Stimulated activated memory B cell treated with anti-CD40 and anti-IgM and Interleukin-4, amounts not matched to agents 10 μg/mL and 1 μg/mL and 100 μg/mL, for 72 hours (primary cell): Measurements from ENCODE around the gene RFX2.

ENCODE experiments used
- ATAC-seq: fragments of 150-1000 bp; cut with Tn5 transposase; 2 replicates; pipeline ENCODE4 v1.10.0; 2021
- H3K27ac Mint-ChIP-seq: one replicate; pipeline ENCODE4 v1.8.0; 2022; ENCODE audit warnings: mild to moderate bottlenecking, mixed read lengths
- H3K27me3 Mint-ChIP-seq: one replicate; pipeline ENCODE4 v1.8.0; 2022; ENCODE audit warnings: mixed read lengths
- H3K36me3 Mint-ChIP-seq: one replicate; pipeline ENCODE4 v1.8.0; 2022; ENCODE audit warnings: mixed read lengths
- H3K4me1 Mint-ChIP-seq: one replicate; pipeline ENCODE4 v1.8.0; 2022; ENCODE audit warnings: mixed read lengths
- H3K4me3 Mint-ChIP-seq: one replicate; pipeline ENCODE4 v1.8.0; 2022; ENCODE audit warnings: mild to moderate bottlenecking, moderate library complexity, mixed read lengths
- H3K9me3 Mint-ChIP-seq: one replicate; pipeline ENCODE4 v1.8.0; 2022; ENCODE audit warnings: mixed read lengths

Gene RFX2

DNA sequence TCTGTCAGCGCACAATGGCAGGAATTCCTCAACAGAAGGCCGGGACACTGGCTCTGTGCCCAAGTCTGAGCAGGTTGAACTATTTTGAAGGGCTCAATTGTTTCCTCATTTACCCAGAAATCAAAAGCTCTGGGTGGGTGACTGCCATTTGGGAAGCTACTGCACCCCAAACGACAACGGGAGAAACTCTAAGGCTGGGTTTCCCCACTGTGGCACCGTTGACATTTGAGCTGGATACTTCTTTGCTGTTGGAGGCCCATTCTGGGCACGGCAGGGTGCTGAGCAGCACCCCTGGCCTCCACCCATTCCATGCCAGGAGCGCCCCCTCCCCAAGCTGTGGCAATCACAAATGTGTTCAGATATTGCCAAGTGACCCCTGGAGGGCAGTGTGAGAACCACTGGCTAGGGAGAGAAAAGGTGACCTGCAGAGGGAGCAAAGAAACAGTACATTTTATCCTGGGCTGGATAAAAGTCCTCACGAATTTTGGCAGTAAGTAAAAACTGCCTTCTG, 62.5 kb downstream of the RFX2 start:
- peaks cover 5% of the 10 kb centered on the region for H3K9me3 Mint-ChIP-seq
- H3K4me3 Mint-ChIP-seq = no peak overlapping the region
- H3K36me3 Mint-ChIP-seq = peaks cover 7% of the 10 kb centered on the region
- no peak for ATAC-seq
- H3K27me3 Mint-ChIP-seq = peaks cover 19% of the 10 kb centered on the region
- H3K4me1 Mint-ChIP-seq = peaks cover 6% of the 10 kb centered on the region
- peak overlapping the region; percentile 23 for H3K27ac Mint-ChIP-seq

DNA sequence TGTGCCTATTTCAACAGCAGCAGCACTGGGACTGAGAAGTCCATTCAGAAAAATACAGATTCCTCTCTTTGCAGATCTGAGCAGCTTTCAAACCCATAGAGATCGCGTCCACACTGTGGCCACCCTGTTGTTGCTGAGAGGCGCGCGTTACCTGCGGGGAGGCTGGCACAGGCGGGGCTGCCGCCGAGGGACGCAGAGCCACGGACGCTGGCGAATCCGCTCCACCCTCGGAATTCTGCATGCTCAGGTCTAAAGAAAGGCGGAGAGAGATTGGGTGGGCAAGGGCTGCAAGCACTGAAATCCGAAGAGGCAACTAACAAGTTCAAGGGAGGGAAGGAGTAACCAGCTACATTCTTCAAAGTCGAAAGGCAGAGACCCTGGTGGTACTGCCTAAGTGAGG, 63.0 kb downstream of the RFX2 start:
- peaks cover 7% of the 10 kb centered on the region for H3K36me3 Mint-ChIP-seq
- H3K4me1 Mint-ChIP-seq = peaks cover 12% of the 10 kb centered on the region
- ATAC-seq = no peak
- no peak overlapping the region for H3K4me3 Mint-ChIP-seq
- peaks cover 5% of the 10 kb centered on the region for H3K9me3 Mint-ChIP-seq
- H3K27me3 Mint-ChIP-seq = peaks cover 19% of the 10 kb centered on the region
- H3K27ac Mint-ChIP-seq = peak overlapping the region; percentile 23

DNA sequence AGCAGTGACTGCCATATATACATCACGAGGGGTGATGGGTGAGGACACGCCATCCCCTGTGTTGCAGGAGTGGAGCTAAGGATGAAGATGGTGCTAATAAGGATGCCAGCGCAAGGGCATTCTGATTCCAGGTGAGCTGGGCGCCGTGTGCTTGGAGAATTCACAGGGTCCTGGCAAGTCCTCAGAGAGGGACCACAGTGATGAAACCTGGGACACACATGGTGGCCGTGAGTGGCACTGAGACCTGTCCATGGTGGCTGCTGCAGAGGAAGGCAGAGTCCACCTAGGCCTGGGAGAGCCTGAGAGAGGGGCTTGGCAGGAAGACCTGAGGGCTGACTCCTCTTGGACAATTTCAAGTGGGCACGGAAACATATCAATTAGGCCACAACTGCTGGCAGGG, 65.2 kb downstream of the RFX2 start:
- peaks cover under 1% of the 10 kb centered on the region for H3K36me3 Mint-ChIP-seq

DNA sequence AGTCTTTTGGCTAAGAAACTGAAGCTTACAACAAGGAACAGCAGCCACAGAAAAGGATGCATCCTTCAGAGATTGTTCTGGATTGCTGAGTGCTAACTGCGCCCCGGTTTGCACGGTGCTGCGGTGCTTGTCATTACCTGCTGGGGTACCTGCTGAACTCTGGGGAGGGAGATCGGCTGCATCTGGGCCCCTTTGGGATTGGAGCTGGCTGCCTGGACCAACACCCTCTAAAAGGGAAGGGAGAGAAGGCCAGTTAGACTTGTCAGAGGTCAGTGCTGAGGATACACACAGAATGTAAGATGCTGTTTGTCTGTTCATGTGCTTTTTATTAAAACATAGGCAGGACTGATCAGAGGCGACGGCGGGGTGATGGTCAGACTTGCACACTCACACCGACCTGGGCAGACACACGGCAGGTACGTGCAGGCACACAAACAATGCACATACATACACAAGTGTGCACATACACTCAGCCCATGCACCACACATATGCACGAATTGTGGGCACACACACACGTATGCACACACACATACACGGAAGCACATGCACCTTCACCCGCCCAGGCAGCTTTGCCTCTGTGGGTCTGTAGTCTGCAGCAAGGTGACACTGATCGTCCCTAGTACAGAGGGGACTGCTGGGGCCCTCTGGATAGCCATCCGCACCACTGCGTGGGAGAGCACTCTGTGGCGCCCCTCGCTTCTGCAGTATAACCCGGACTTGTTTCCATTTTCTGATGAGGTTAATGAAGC, 66.1 kb downstream of the RFX2 start:
- H3K27me3 Mint-ChIP-seq = peaks cover 8% of the 10 kb centered on the region
- no peaks in the 10 kb centered on the region for H3K9me3 Mint-ChIP-seq
- H3K36me3 Mint-ChIP-seq = no peaks in the 10 kb centered on the region
- H3K4me1 Mint-ChIP-seq = peaks cover 27% of the 10 kb centered on the region
- H3K27ac Mint-ChIP-seq = no peak overlapping the region
- ATAC-seq = no peak
- no peak overlapping the region for H3K4me3 Mint-ChIP-seq

More for the DNA sequence above, 65.2 kb downstream of the RFX2 start:
- no peak for ATAC-seq
- Mint-ChIP-seq H3K9me3 (peaks cover 1% of the 10 kb centered on the region), H3K4me3 (no peak overlapping the region), H3K4me1 (peaks cover 19% of the 10 kb centered on the region), H3K27ac (no peak overlapping the region), H3K27me3 (peaks cover 10% of the 10 kb centered on the region)

DNA sequence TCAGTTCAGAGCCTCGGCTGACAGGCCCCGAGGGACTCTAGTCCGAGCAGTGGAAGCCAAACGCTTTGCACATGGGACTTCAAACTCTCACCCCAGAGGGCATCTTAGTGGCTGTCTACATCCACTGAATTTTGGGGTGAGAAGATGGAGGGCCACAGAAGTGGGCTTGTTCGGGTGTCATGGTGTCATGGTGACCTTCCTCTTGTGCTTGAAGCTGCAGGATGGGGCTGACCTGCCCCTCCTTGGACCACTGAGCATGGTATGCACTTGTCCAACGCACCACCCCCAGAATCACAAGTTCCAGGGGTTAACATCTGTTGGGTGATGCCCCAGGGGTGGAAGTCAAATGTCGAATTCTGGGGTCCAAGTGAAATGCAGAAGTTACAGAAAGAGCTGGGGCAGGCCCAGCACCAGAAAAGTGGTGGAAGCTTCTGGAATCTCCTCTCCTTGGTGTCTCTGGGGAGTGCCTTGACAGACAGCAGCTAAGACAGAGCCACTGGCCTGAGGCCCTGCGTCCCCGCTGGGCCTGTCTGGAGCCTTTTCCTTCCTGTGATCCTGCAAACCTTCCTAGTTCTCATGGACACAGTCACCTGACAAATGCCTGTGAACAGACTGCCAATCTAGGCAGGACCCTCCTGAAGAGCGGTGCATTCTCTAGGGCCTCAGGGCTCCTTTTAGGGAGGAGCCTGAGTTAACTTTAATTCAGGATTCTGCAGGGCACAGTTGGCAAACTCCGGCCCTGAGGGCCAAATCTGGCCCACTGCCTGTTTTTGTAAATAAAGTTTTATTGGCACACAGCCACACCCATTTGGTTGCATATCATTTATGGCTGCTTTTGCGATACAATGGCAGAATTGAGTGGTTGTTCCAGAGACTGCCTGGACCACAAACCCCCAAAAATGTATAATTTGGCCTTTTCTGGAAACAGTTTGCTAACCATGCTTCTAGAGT, 67.2 kb downstream of the RFX2 start:
- Mint-ChIP-seq H3K36me3 (no peaks in the 10 kb centered on the region), H3K9me3 (no peaks in the 10 kb centered on the region), H3K27me3 (peaks cover 8% of the 10 kb centered on the region), H3K27ac (peak overlapping the region; percentile 60), H3K4me3 (no peak overlapping the region), H3K4me1 (peaks cover 32% of the 10 kb centered on the region)
- ATAC-seq = no peak

DNA sequence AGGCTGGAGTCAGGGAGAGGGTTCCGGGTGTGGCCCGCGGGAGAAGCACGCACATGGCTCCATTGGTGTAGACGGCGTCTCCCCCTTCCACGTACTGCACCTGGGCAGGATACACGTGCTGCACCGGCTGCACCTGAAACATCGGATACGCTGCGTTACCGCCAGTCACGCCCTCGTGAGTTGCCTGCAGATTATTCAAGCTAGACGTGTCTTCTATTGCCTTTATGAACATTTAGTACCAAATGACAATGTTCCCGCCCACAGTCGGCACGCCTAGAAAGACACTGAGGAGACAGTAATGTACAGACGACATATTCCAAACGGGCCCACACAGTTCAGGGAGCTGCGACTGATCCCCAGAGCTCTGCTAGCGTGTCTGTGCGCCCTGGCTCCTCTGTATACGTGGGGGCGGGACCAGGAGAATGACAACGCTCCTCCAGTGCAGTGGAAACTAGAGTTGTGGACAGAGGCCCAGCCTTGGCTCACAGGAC, 68.3 kb downstream of the RFX2 start:
- Mint-ChIP-seq H3K27ac (peak overlapping the region; percentile 60), H3K27me3 (peaks cover 4% of the 10 kb centered on the region), H3K4me1 (peaks cover 33% of the 10 kb centered on the region), H3K9me3 (no peaks in the 10 kb centered on the region), H3K36me3 (peaks cover under 1% of the 10 kb centered on the region), H3K4me3 (no peak overlapping the region)
- ATAC-seq = peak; percentile 18

DNA sequence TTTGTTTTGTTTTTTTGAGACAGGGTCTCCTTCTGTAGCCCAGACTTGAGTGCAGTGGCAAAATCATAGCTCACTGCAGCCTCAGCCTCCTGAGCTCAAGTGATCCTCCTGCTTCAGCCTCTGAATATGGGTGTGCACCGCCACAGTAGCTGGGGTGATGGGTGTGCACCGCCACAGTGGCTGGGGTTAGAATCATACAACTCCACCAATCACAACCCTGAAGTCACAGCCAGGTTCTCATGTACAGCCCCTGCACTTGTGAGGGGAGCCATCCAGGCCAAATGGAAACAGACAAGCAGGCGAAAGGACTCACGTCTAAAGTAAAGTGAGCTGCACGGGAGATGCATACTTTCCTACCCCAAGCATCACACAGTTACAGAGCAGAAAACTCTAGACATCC, 69.2 kb downstream of the RFX2 start:
- H3K4me3 Mint-ChIP-seq = no peak overlapping the region

DNA sequence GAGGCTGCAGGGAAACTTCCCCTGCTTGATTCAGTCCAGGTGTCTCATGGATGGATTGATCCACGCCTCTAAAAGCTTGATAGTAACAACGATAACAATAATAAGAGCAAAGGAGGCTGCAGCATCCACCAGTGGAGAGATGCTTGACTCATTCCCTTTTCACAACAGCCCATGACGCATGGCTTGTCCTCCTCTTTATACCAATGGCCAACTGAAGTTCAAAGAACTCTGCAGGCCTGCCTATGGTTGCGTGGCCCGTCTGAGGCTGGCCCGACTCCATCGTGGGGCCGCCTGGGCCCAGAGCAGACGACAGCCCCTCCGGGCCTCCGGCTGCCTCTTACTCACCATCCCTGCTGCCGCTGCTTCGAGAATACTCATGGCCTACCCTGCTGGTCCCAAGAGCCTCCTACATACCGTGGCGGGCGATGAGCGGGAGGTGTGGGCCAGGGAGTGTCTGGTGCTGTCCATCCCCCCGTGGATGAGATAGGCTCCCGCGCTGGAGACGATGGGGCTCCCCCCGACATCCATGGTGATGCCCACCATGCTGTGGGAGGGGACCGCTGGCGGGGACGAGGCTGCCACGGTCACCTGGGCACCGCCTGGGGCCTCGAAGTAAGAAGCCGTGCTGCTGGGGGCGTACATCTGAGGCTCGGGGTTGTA, 70.6 kb downstream of the RFX2 start:
- Mint-ChIP-seq H3K4me1 (peaks cover 36% of the 10 kb centered on the region), H3K27me3 (peaks cover 13% of the 10 kb centered on the region), H3K9me3 (no peaks in the 10 kb centered on the region), H3K27ac (peak overlapping the region; percentile 87), H3K4me3 (peak overlapping the region; percentile 54), H3K36me3 (peaks cover 6% of the 10 kb centered on the region)
- ATAC-seq = peak; percentile 62

More for the DNA sequence above, 69.2 kb downstream of the RFX2 start:
- ATAC-seq = no peak
- peaks cover 12% of the 10 kb centered on the region for H3K27me3 Mint-ChIP-seq
- H3K9me3 Mint-ChIP-seq = no peaks in the 10 kb centered on the region
- peaks cover 36% of the 10 kb centered on the region for H3K4me1 Mint-ChIP-seq
- peaks cover 6% of the 10 kb centered on the region for H3K36me3 Mint-ChIP-seq
- no peak overlapping the region for H3K27ac Mint-ChIP-seq

DNA sequence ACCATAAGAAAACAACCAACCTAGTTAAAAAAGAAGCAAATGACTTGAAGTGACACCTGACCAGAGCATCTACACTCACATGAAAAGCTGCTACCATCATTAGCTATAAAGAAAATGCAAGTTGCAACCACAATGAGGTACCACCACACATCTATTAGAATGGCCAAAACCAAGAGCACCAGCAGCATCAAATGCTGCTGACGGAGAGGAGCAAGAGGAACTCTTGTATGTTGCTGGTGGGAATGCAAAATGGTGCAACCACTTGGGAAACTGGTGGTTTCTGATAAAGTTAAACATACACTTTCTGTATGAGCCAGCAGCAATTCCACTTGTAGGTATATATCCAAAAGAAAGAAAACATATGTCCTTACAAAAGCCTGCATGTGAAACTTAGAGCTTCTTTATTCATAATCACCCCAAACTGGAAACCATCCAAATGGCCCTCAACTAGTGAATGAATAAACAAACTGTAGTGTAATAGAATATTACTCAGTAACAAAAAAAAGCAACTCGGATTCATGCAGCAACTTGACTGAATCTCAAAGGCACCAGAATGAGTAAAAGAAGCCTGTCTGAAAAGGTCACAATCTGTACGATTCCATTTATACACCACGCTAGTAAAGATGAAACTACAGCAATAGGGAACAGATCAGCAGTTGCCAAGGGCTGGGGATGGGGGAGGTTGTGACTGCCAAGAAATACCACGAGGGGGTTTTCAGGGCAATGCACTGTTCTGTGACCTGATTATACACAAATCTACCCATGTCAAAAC, 71.5 kb downstream of the RFX2 start:
- Mint-ChIP-seq H3K4me3 (peak overlapping the region; percentile 38), H3K36me3 (peaks cover 6% of the 10 kb centered on the region), H3K4me1 (peaks cover 36% of the 10 kb centered on the region), H3K9me3 (no peaks in the 10 kb centered on the region), H3K27ac (peak overlapping the region; percentile 87), H3K27me3 (peaks cover 13% of the 10 kb centered on the region)
- ATAC-seq = peak; percentile 95

DNA sequence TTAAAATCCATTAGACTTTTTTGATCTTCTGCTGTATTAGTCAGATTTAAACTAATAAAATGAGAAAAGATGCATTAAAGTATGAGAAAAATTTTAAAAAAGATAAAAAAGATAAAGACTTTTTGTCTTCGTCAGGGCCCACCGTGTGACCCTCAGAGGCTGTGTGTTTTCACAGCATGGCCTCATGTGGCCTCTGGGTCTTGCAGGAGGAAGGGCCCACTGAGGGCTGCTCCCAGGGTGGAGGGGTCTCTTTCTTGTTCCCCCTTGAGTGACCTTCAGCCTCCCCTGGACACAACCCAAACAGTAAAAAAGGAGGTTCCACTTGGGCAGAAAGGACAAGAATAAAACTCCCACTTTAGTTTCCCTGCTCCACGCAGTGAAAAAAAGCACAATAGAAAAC, 75.3 kb downstream of the RFX2 start:
- peaks cover 23% of the 10 kb centered on the region for H3K4me1 Mint-ChIP-seq
- no peak for ATAC-seq
- peaks cover 6% of the 10 kb centered on the region for H3K36me3 Mint-ChIP-seq
- H3K4me3 Mint-ChIP-seq = no peak overlapping the region
- peaks cover 13% of the 10 kb centered on the region for H3K27me3 Mint-ChIP-seq
- H3K9me3 Mint-ChIP-seq = no peaks in the 10 kb centered on the region
- no peak overlapping the region for H3K27ac Mint-ChIP-seq

DNA sequence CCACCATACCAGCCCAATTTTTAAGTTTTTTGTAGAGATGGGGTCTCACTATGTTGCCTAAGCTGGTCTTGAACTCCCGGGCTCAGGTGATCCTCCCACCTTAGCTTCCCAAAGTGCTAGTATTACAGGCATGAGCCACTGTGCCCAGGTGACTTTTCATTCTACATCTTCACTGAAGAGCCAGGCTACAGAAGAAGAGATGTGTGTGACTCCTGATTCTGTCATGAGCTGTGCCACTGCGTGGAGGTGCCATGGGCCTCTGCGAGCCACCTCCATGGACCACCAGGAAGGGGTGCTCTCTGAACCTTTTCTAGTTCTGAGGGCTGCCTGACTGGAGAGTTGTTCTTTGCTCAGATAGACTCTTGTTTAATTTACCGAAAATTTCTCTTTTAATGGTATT, 75.8 kb downstream of the RFX2 start:
- peaks cover 6% of the 10 kb centered on the region for H3K36me3 Mint-ChIP-seq
- peaks cover 13% of the 10 kb centered on the region for H3K27me3 Mint-ChIP-seq
- no peak overlapping the region for H3K4me3 Mint-ChIP-seq
- ATAC-seq = no peak
- H3K4me1 Mint-ChIP-seq = peaks cover 18% of the 10 kb centered on the region
- H3K27ac Mint-ChIP-seq = no peak overlapping the region
- H3K9me3 Mint-ChIP-seq = no peaks in the 10 kb centered on the region

DNA sequence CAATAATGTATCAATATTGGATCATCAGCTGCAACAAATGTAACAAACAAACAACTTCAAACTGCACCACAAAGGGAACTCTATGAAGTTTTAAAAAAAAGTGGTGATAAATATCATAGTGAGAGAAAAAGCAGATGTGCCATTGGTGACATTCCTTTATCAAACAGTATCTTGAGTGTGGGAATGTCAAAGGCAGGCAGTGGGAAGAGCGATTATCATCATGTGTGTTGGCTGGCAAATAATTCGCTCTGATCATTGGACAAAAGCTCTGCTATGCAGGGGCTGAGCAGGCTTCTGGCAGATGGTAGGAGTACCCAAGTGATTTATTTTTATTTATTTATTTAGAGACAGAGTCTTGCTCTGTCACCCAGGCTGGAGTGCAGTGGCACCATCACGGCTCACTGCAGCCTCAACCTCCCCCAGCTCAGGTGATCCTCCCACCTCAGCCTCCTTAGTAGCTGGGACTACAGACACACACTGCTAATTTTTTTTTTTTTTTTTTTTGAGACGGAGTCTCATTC, 76.5 kb downstream of the RFX2 start:
- H3K27me3 Mint-ChIP-seq = peaks cover 13% of the 10 kb centered on the region
- no peak for ATAC-seq
- peaks cover 11% of the 10 kb centered on the region for H3K4me1 Mint-ChIP-seq
- H3K36me3 Mint-ChIP-seq = peaks cover 6% of the 10 kb centered on the region
- H3K4me3 Mint-ChIP-seq = no peak overlapping the region
- no peak overlapping the region for H3K27ac Mint-ChIP-seq
- no peaks in the 10 kb centered on the region for H3K9me3 Mint-ChIP-seq

DNA sequence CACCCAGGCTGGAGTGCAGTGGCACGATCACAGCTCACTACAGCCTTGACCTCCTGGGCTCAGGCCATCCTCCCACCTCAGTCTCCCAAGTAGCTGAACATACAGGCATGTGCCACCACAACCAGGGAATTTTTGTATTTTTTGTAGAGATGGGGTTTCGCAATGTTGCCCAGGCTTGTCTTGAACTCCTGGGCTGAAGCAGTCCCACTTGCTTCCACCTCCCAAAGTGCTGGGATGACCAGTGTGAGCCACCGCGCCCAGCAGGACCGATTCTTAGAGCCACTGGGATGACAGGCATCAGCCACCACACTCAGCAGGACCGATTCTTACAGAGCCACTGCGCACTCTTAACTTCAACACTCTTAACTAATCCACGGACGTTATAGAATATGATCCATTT, 77.5 kb downstream of the RFX2 start:
- no peak for ATAC-seq
- no peak overlapping the region for H3K27ac Mint-ChIP-seq
- H3K4me3 Mint-ChIP-seq = no peak overlapping the region
- peaks cover 13% of the 10 kb centered on the region for H3K27me3 Mint-ChIP-seq
- H3K4me1 Mint-ChIP-seq = peaks cover 4% of the 10 kb centered on the region
- no peaks in the 10 kb centered on the region for H3K9me3 Mint-ChIP-seq
- H3K36me3 Mint-ChIP-seq = peaks cover 6% of the 10 kb centered on the region

DNA sequence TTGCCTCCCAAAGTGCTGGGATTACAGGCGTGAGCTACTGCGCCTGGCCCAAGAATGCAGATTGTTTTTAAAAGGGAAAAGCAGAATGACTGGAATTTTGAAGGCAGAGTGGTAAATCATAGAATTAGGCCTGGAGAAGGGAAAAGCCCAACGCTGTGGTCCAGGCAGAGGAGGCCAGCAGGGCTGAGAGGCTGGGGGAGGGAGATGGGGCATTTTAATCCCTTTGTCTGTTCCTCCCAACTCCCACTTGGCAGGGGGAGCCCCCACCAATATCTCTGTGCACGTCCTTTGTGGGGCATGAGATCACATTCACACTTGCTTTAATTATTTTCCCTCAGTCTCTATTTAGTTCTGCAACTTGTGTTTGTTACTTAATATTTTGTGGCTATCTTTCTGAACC, 77.9 kb downstream of the RFX2 start:
- ATAC-seq = no peak
- H3K4me3 Mint-ChIP-seq = no peak overlapping the region
- H3K9me3 Mint-ChIP-seq = no peaks in the 10 kb centered on the region
- H3K27me3 Mint-ChIP-seq = peaks cover 13% of the 10 kb centered on the region
- no peak overlapping the region for H3K27ac Mint-ChIP-seq
- H3K36me3 Mint-ChIP-seq = peaks cover 6% of the 10 kb centered on the region
- peaks cover 4% of the 10 kb centered on the region for H3K4me1 Mint-ChIP-seq
